Stimulated activated CD4-positive, alpha-beta T cell treated with anti-CD3 and anti-CD28 coated beads, Interleukin-12 subunit alpha, Interleukin-12 subunit beta, amount 100 ng/mL, for 4 hours (primary cell): ENCODE measurements around the gene ADCYAP1R1.

Experiments used
- DNase-seq: peaks from one replicate; pipeline ENCODE4 v3.0.0-alpha.2; 2020

ADCYAP1R1 gene

GRCh38 chr7:31051598-31052486, at the start of gene ADCYAP1R1:
TSS of gene ADCYAP1R1 (plus strand) at chr7:31052308. CDS start at chr7:31063265, 10,957 bp downstream.
- no peak for DNase-seq

GRCh38 chr7:31003097-31003496, 49.0 kb upstream of the ADCYAP1R1 start:
- no peak for DNase-seq

- no peak for DNase-seq
Measured at GRCh38 chr7:31003721-31004120, 48.4 kb upstream of the ADCYAP1R1 start.

- DNase-seq = no peak
Measured at GRCh38 chr7:31004393-31004792, 47.7 kb upstream of the ADCYAP1R1 start.

GRCh38 chr7:31006857-31007256, 45.3 kb upstream of the ADCYAP1R1 start:
- no peak for DNase-seq

- DNase-seq = no peak
Measured at GRCh38 chr7:31007634-31008033, 44.5 kb upstream of the ADCYAP1R1 start.

GRCh38 chr7:31014826-31015225, 37.3 kb upstream of the ADCYAP1R1 start:
- no peak for DNase-seq

- DNase-seq = no peak
Measured at GRCh38 chr7:31017032-31017675, 35.0 kb upstream of the ADCYAP1R1 start.

- DNase-seq = no peak
Measured at GRCh38 chr7:31017721-31018120, 34.4 kb upstream of the ADCYAP1R1 start.

- DNase-seq = no peak
Measured at GRCh38 chr7:31019509-31019908, 32.6 kb upstream of the ADCYAP1R1 start.

- no peak for DNase-seq
Measured at GRCh38 chr7:31020161-31020560, 31.9 kb upstream of the ADCYAP1R1 start.

- no peak for DNase-seq
Measured at GRCh38 chr7:31020652-31021051, 31.5 kb upstream of the ADCYAP1R1 start.

GRCh38 chr7:31022117-31022516, 30.0 kb upstream of the ADCYAP1R1 start:
- no peak for DNase-seq

GRCh38 chr7:31022726-31023125, 29.4 kb upstream of the ADCYAP1R1 start:
- no peak for DNase-seq

GRCh38 chr7:31023877-31024276, 28.2 kb upstream of the ADCYAP1R1 start:
- no peak for DNase-seq

- no peak for DNase-seq
Measured at GRCh38 chr7:31027161-31027965, 24.7 kb upstream of the ADCYAP1R1 start.

- DNase-seq = no peak
Measured at GRCh38 chr7:31028006-31028405, 24.1 kb upstream of the ADCYAP1R1 start.

- DNase-seq = no peak
Measured at GRCh38 chr7:31028417-31028992, 23.6 kb upstream of the ADCYAP1R1 start.

- DNase-seq = no peak
Measured at GRCh38 chr7:31029251-31030042, 22.7 kb upstream of the ADCYAP1R1 start.

- no peak for DNase-seq
Measured at GRCh38 chr7:31033674-31034300, 18.3 kb upstream of the ADCYAP1R1 start.

- DNase-seq = no peak
Measured at GRCh38 chr7:31036924-31037323, 15.2 kb upstream of the ADCYAP1R1 start.

- no peak for DNase-seq
Measured at GRCh38 chr7:31043051-31043471, 9.0 kb upstream of the ADCYAP1R1 start.
